ENCODE data around the gene NHSL1.

The NHSL1 gene

DNA sequence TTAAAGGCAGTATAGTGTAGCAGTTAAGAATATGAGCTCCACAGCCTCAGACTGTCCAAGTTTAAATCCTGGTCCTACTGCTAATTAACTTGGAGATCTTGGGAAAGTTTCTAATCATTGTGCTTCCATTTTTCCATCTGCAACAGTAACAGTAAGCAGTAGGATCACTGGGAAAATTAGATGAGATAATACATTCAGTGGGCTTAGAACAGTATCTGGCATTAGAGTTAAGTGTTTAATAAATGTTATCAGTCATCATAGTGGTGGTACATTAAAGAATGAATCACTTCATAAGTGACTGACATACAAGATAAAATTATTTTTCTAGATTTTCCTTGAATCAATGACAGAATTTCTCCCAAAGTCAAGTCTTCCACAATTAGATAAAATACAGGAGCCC lies 5.0 kb downstream of the NHSL1 start:
- DNase-seq = no peak

DNA sequence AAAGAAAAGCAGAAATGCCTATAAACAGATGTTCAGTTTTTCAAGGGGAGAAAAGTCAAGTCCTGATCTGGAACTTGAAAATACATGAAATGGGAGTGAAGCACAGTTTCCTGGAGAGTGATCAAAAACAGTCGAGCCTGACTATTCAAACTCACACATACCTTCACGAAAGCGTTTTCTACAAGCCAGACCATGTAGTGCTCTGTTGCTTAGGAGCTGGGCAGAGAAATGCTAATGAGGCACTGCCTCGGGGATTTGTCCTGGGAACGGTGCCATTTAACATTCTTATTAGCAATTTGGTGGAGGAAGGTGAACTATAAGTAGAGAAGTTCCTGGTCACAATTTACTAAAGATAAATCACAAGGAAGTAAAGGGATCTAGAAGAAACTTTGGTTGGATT lies 5.9 kb downstream of the NHSL1 start:
- DNase-seq = no peak

- DNase-seq = no peak
Observed at GRCh38 chr6:138492871-138493270, 6.4 kb downstream of the NHSL1 start.

GRCh38 chr6:138492113-138492512 lies 7.2 kb downstream of the NHSL1 start:
- no peak for DNase-seq

DNA sequence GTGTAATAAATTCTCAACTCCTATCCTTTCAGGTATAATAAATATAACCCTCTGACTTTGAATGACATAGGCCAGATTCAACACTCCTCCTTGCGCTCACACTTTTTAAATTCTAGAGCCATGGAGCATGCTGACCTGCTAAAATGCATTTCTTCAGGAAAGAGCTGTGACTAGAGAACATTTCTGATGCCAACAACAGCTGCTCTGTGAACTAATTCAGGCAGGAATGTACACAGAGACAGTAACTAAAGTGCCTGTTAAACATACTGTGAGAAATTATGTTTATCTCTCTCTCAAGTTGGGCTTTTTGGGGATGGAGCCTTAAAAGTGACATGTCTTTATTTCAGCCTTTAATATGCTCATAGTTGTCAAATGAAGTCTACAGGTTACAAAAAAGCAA lies 8.3 kb downstream of the NHSL1 start:
- no peak for DNase-seq

GRCh38 chr6:138489846-138490245 lies 9.4 kb downstream of the NHSL1 start:
- DNase-seq = no peak

GRCh38 chr6:138487102-138487604 lies 12.1 kb downstream of the NHSL1 start:
- no peak for DNase-seq

- DNase-seq = no peak
Observed at GRCh38 chr6:138486249-138487101, 12.8 kb downstream of the NHSL1 start.

DNA sequence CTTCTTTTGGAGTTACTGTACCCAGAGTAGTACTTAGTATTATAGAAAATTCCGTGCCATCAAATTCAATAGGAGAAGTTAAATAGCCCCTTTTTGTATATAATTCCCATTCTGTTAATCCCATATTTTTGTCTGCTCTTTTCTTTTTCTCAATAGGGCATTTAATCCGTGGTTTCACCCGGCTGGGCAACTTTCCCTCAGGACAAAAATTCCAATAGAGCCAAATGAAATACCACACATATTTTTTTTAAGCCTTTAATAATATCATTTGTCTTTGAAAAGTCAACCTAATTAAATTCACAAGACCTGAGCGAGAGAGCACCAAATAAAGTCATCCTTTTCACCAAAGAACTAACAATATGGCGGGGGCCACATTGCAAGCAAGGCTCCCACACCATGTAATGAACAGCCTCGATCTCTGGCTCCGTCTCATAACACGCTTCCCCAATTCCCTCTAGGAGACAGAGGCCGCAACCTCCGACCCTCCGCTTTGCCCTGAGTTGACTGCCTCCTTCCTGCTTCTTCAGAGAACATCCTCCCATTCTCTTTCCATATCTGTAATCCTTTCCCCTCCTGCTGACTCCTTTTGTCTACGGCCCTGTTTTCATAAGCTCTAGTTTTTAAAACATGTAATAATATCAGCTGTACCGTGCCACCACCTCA lies 13.6 kb downstream of the NHSL1 start:
- DNase-seq = no peak

DNA sequence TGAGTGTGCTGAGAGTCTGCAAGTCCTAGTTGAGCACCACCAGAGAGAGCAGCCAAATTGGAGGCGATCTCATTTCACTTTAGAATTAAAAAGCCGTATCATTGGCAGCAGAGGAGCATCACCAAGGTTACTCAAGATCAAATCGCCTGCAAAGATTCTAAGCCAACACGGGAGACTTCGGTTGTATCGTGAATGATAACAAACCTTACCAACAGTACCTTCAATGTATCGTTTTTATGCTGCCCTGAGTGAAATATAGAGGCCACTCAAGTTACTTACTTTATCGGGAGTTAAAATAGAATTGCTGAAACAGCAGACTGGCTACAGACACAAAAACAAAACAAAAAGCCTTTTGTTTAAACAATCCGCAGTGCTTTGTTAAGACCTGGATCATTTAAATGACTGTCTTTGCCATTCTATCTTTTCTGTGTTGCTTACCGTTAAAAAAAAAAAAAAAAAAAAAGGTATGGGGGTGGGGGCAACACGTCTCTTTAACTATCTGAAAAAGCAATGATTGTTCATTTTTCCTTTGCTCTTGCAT lies 14.2 kb downstream of the NHSL1 start:
- no peak for DNase-seq

- DNase-seq = no peak
Observed at GRCh38 chr6:138484018-138484731, 15.1 kb downstream of the NHSL1 start.

DNA sequence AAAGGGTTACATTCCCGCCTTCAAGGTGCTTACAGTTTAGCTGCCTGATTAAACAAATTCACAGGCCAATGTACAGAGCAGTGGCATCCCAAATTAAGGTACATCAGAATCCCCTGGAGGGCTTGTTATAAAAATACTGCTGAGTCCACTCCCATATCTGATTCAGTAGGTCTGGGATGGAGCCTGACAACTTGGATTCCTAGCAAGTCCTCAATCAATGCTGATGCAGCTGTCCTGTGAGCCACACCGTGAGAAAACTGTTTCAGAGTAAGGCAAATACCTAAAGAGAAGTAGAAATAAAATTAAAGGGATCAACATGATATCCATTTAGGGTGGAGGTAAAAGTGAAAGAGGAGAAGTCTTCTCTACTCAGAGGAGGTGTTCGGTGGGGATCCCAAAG lies 16.5 kb downstream of the NHSL1 start:
- DNase-seq = no peak

DNA sequence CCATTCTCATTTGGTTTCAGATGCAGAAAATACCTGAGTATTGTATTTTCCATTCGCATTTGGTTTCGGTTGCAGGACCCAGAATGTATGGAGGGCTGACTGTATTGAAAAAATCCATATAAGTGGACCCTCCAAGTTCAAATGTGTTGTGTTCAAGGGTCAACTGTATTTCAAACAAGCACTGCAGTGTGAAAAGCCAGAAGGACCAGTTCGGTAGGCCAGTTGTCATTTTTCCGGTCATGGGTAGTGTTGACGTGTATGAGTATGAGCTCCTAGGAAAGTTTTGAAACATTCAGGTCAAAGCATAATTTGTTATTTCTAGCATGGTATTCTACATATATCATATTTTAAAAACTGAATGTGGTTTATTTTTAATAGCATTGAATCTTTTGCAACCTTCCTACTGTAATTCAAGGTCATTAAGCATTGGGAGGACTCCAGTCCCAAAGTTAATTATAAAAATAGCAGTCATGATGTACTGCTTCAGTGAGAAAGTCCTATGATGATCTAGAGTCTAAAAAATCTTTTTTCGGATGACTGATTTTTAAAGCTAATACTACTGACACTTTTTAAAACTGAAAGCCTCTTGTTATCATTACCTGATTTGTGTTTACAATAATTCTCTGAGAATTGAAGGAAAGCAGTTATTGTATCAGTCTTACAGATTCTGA lies 18.9 kb downstream of the NHSL1 start:
- no peak for DNase-seq

DNA sequence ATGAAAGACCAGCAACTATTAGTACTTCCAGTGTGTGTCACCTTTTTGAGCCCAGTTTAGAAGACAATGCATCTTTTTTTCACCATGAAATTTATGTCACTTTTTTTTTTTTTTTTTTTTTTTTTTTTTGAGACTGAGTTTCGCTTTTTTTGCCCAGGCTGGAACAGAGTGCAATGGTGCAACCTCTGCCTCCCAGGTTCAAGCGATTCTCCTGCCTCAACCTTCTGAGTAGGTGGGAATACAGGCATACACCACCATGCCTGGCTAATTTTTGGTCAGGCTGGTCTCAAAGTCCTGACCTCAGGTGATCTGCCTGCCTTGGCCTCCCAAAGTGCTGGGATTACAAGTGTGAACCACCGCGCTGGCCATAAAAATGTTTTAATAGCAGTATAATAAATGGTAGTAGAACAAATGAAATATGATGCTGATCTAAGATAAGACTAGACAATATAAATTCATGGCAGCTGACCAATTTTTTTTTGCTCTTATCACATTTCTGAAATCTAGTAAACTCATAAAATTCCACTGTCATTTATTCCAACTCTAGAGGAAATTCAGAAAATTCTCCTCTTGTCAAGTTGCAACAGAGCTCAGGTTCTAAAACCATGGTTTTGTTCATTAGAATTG lies 21.3 kb downstream of the NHSL1 start:
- no peak for DNase-seq

DNA sequence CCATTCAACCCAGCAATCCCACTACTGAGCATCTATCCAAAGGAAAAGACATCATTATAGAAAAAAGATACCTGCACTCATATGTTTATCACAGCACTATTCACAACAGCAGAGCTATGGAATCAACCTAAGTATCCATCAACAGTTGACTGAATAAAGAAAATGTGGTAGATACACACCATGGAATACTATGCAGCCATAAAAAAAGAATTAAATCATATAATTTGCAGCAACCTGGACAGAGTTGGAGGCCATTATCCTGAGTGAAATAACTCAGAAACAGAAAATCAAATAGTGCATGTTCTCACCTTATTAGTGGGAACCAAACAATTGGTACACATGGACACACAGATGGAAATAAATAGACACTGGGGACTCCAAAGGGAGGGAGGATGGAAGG lies 23.2 kb downstream of the NHSL1 start:
- no peak for DNase-seq

DNA sequence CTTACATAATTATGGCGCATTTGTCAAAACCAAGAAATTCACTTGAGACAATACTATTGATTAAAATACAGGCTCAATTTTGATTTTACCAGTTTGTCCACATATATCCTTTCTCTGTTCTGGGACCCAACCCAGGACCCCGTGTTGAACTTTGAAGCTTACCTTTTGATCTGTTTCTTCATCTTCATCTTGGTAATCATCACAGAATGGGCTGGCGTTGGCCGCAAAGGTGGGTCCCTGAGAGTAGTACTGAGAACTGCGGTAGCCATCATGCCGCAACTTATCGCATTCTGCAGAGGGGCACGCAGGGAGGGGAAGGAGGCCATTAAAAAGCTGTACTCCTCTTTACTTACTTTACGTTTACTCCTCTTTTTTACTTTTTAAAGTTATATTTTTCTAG lies 26.1 kb downstream of the NHSL1 start:
- DNase-seq = no peak

GRCh38 chr6:138468320-138469015 lies 30.8 kb downstream of the NHSL1 start:
- no peak for DNase-seq

- no peak for DNase-seq
Observed at GRCh38 chr6:138467901-138468300, 31.4 kb downstream of the NHSL1 start.

DNA sequence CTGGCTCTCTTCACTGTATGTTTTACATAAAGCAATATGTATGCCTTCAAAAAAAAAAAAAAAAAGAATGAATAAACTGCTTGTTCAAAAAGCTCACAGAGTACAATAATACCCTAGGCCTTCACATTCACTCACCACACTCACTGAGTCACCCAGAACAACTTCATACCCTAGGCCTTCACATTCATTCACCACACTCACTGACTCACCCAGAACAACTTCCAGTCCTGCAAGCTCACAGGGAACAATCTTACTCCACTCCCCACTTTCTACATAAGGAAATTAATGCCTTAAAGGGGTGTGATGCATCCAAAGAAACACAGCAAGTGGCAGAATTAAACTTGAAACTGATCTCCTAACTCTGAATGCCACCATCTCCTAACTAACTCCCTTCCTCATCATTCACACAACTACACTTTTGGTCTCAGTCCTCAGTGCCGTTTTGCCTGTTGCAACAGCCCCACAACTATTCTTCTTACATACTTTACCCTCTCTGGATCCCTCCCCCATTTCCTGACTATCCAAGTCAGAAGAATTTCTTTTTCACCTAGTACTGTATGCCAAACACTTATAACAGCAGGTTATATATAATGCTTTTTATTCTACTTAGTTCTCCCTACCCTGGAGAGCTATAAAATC lies 34.2 kb downstream of the NHSL1 start:
- DNase-seq = no peak

- no peak for DNase-seq
Observed at GRCh38 chr6:138464085-138464484, 35.2 kb downstream of the NHSL1 start.

DNA sequence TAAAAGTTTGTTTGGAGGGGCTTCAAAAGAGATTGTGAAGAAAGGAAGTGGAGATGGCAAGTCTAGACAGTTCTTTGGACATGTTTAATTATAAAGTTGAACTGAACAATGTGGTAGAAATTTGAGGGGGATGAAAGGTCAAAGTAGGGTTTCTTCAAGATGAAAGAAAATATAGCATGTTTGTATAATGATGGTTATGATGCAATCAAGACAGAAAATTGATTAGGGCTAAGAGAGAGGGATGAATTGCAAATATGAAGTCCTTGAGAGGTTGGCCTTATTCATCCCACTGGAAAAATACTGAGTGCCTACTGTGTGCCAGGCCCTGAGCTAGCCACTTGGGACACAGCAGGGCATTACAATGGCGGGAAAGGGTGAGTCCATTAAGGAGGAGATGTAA lies 37.6 kb downstream of the NHSL1 start:
- DNase-seq = no peak

Measured in hippocampal formation (tissue), 2 donors.